AG09319 (cell line): ENCODE measurements around the gene C17orf114.
A peak's percentile ranks its signal among the peaks of the same experiment; 100 is the strongest.

Experiments used
- DNase-seq: peaks from one replicate; pipeline ENCODE4 v3.0.0-alpha.2; 2010; ENCODE audit warnings: low read depth; ENCODE audit errors: extremely low read depth
- TF ChIP-seq, protein P1 (sequence below): IDR thresholded peaks from 2 replicates; pipeline ENCODE4 v1.5.1; 2011; ENCODE audit warnings: low read depth, mild to moderate bottlenecking, inconsistent platforms, low read length, moderate library complexity

C17orf114 gene

DNA sequence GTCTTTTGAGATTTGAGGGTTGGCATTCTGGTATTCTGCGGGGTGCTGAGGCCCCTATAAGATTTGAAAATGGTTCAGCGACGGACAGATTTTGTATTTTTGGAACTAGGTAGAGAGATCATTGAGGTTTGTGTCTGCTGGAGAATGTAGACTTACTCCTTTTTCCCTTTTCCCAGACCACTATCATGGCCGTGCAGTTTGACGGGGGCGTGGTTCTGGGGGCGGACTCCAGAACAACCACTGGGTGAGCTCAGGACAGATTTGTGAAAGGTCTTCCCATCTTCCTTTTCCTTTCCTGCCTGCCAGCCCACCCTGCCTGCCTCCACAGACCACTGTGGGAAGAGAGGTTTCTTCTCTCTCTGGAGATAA is 5.6 kb downstream of the C17orf114 start:
- no peak for DNase-seq
- TF ChIP-seq, protein P1, sequence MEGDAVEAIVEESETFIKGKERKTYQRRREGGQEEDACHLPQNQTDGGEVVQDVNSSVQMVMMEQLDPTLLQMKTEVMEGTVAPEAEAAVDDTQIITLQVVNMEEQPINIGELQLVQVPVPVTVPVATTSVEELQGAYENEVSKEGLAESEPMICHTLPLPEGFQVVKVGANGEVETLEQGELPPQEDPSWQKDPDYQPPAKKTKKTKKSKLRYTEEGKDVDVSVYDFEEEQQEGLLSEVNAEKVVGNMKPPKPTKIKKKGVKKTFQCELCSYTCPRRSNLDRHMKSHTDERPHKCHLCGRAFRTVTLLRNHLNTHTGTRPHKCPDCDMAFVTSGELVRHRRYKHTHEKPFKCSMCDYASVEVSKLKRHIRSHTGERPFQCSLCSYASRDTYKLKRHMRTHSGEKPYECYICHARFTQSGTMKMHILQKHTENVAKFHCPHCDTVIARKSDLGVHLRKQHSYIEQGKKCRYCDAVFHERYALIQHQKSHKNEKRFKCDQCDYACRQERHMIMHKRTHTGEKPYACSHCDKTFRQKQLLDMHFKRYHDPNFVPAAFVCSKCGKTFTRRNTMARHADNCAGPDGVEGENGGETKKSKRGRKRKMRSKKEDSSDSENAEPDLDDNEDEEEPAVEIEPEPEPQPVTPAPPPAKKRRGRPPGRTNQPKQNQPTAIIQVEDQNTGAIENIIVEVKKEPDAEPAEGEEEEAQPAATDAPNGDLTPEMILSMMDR: no peak

DNA sequence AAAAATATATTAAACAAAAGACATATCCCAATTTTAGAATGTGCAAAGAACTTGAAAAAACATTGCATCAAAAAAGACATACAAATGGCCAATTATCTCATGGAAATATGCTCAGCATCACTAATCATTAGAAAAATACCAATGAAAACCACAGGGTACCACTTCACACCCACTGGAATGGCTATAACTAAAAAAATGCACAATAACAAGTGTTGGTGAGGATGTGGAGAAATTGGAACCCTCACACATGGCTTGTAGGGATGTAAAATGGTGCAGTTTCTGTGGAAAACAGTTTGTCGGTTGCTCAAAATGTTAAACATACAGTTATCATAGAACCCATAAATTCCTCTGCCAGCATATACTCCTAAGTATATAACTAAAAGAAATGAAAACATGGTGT is 7.0 kb downstream of the C17orf114 start:
- TF ChIP-seq, protein P1: no peak
- DNase-seq: no peak

DNA sequence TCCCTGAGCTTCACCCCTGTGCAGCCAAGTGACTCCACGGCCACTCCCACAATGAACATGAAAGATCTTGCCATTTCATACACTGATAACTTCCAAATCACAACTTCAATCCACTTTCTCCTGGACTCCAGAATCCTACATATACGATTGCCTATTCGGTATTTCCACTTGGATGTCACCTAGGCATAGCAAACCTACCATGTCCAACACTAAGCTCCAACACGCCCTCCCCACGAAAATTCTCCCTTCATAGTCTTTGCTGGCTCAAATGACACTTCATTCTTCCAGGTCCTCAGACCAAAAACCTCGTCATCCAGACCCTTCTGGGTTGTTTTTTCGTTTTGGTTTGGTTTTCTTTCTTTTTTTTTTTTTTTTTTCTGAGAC is 11.4 kb downstream of the C17orf114 start:
- DNase-seq: no peak
- TF ChIP-seq, protein P1: no peak

DNA sequence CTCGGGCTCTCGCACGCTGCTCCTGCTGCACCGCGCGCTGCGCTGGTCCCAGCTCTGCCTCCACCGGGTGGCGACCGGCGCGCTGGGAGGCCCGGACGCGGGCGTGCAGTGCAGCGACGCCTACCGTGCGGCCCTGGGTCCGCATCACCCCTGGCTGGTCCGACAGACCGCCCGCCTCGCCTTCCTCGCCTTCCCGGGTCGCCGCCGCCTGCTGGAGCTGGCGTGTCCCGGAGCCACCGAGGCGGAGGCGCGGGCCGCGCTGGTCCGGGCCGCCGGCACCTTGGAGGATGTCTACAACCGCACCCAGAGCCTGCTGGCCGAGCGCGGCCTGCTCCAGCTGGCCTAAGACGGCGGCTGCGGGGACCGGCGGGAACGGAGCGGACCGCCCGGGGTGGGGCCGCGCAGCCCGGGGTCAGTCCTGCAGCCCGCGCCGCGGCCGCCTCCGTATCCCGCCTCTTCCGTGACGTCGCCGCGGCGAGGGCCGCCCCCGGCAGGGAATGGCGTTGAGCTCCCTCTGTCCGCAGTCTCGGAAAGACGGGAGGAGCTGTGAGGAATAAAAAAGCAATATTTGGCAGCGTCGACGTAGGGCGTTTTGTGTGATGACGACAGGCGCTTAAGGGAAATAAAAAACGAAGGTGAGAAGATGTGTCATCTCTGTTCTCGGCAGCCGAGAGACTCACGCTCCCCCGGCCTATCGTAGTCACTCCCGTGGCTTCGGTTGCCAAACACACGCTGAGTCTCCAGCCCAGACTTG is 12.0 kb downstream of the C17orf114 start:
- TF ChIP-seq, protein P1: peak; percentile 65
- peak; percentile 64 for DNase-seq

DNA sequence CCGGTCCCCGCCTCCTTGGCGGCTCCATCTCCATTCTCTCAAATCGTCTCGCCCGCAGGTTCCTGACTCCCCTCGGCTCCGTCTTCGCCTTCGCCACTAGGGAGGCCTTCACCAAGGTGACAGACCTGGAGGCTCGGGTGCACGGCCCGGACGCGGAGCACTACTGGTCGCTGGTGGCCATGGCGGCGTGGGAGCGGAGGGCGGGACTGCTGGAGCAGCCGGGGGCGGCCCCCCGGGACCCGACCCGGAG is 12.5 kb downstream of the C17orf114 start:
- TF ChIP-seq, protein P1: no peak
- no peak for DNase-seq

DNA sequence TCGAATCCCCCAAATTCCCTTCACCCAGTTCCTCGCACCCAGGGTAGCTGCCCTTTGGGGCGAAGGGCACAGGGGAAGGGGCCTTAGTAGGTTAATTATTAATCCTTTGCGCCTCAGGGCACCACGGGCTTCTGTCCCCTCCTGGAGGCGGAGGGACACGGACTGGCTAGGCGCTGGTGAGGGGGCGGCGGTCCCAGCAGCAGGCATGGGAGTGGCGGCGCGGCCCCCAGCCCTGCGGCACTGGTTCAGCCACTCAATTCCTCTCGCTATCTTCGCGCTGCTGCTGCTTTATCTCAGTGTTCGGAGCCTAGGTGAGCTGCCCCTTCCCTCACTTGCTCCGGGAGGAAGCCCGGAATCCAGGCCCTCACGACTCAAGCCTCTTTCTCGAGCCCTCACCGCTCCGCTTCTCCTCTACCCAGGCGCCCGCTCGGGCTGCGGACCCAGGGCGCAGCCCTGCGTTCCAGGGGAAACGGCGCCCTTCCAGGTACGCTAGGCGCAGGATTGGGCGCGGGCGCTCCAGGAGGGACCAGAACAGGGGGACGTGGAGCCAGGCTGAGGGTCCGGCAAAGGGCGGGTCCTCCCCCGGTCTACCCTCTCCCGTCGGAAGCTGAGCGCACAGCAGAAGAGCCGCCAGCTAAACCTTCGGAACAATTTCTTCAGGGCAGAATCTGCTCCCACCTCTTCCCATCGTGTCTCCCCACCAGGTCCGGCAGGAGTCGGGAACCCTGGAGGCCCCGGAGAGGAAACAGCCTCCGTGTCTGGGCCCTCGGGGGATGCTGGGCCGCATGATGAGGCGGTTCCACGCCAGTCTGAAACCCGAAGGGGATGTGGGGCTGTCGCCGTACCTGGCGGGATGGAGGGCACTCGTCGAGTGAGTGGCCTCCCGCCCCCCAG is 13.1 kb downstream of the C17orf114 start, which contains the start of gene GLTPD2:
GLTPD2 (plus strand) TSS at position 158 of the 894 bp plus-strand sequence; CDS start at position 206, 48 bp downstream.
- DNase-seq: no peak
- TF ChIP-seq, protein P1: no peak

DNA sequence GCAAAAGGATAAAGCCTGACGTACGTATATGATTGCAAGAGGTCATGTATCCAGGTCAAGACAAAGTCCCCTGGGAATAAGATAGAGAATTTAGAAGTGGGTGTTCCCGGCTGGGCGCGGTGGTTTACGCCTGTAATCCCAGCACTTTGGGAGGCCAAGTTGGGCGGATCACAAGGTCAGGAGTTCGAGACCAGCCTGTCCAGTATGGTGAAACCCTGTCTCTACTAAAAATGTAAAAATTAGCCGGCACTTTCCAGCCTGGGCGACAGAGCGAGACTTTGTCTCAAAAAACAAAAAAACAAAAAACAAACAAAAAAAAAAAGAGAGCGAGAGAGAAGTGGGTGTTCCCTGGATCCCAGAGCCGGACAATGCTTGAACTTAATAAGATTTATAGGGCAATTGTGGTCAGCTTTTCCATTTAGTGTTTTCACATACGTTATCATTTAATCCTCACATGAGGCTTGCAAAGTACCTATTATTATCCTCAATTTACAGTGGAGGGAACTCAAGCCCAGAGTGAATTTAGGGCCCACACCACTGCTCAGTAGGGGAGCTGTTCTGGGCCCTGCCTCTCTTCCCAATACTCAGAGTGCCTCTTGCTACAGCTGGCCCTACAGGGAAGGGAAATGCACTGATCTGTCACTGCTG is 13.8 kb downstream of the C17orf114 start:
- TF ChIP-seq, protein P1: no peak
- DNase-seq: no peak
